Vagina (tissue), 2 donors: ENCODE measurements around the gene EFCAB9. TPM values are rescaled to one million over a fixed set of nuclear protein-coding genes. Genes with fewer than 3 reads are reported as not detected.
A peak's percentile ranks its signal among the peaks of the same experiment; 100 is the strongest.

Source experiments
- DNase-seq, 2 donors: peaks; one replicate each; pipeline ENCODE4 v3.0.0-alpha.2; 2017; ENCODE audit errors: extremely low spot score in 2 of 2
- H3K27ac ChIP-seq: fragments of 200-600 bp; sonication (generic); one replicate; pipeline ENCODE4 v1.5.1; 2019
- H3K27me3 ChIP-seq: fragments of 200-600 bp; sonication (generic); one replicate; pipeline ENCODE4 v1.5.1; 2019
- H3K36me3 ChIP-seq, 2 donors: fragments of 200-600 bp; sonication (generic); one replicate each; pipeline ENCODE4 v1.5.1; 2017 to 2019
- H3K4me1 ChIP-seq: fragments of 200-600 bp; sonication (generic); one replicate; pipeline ENCODE4 v1.5.1; 2019
- H3K4me3 ChIP-seq, 2 donors: fragments of 200-600 bp; sonication (generic); 1 replicate in 1 of 2; 2 replicates in 1 of 2; pipeline ENCODE4 v1.5.1; 2016 to 2019
- H3K9me3 ChIP-seq: fragments of 200-600 bp; sonication (generic); one replicate; pipeline ENCODE4 v1.5.1; 2019
- CTCF ChIP-seq, 3 experiments: fragments of 450-650 bp in 2 of 3; fragments of 200-600 bp in 1 of 3; sonication (generic) in 1 of 3; IDR thresholded peaks; one replicate each; pipeline ENCODE4 v1.5.1; 2017 to 2019; ENCODE audit warnings: antibody characterized with exemption in 3 of 3, mild to moderate bottlenecking in 2 of 3, moderate library complexity in 2 of 3
- POLR2A ChIP-seq, 2 donors: fragments of 450-650 bp; IDR thresholded peaks; one replicate each; pipeline ENCODE4 v1.6.1; 2017; ENCODE audit warnings: antibody characterized with exemption in 2 of 2, mild to moderate bottlenecking in 2 of 2, moderate library complexity in 2 of 2
- POLR2AphosphoS5 ChIP-seq, 2 donors: sonication (generic); formaldehyde crosslinking; IDR thresholded peaks; one replicate each; pipeline ENCODE4 v1.9.0; 2017; ENCODE audit warnings: antibody characterized with exemption in 2 of 2, mild to moderate bottlenecking in 2 of 2, low read depth in 1 of 2; ENCODE audit not compliant: insufficient read depth in 1 of 2
- intact Hi-C: fragments of 100-400 bp; cut with DNase I; formaldehyde crosslinking; loops from one replicate; pipeline ENCODE4 v1.15.1; 2023
- total RNA-seq: library from RNA; depleted of rRNA; stranded (reverse); fragments of >200 nt; gene quantifications from one replicate; pipeline ENCODE4 v1.2.3, GENCODE V29; 2016

Gene EFCAB9
- total RNA-seq, 1 donor from 2014 or later = not detected

GRCh38 chr5:172178301-172178987 lies 15.5 kb upstream of the EFCAB9 start:
- Histone ChIP-seq H3K4me1 (peaks cover 14% of the 10 kb centered on the region), H3K27ac (no peak overlapping the region), H3K9me3 (no peaks in the 10 kb centered on the region), H3K4me3 (no peak overlapping the region), H3K27me3 (no peaks in the 10 kb centered on the region), H3K36me3 (no peaks in the 10 kb centered on the region)
- intact Hi-C loops = no loop called here
- DNase-seq = no peak
- TF ChIP-seq POLR2A (IDR thresholded peaks at IDR 0.05) (no peak), POLR2AphosphoS5 (IDR thresholded peaks at IDR 0.05; ENCODE audit: insufficient read depth in 1 of 2, low read depth in 1 of 2) (no peak), CTCF (IDR thresholded peaks at IDR 0.05) (no peak)

- DNase-seq = no peak
- H3K4me1 ChIP-seq = peaks cover 13% of the 10 kb centered on the region
- TF ChIP-seq CTCF (IDR thresholded peaks at IDR 0.05) (no peak), POLR2A (IDR thresholded peaks at IDR 0.05) (no peak), POLR2AphosphoS5 (IDR thresholded peaks at IDR 0.05; ENCODE audit: insufficient read depth in 1 of 2, low read depth in 1 of 2) (no peak)
- H3K27ac ChIP-seq = no peak overlapping the region
- intact Hi-C loops = no loop called here
- H3K36me3 ChIP-seq = no peaks in the 10 kb centered on the region
- H3K27me3 ChIP-seq = no peaks in the 10 kb centered on the region
- peak overlapping the region in 1 of 2 donors; percentile 15 for H3K4me3 ChIP-seq
- H3K9me3 ChIP-seq = no peaks in the 10 kb centered on the region
These were observed 14.7 kb upstream of the EFCAB9 start for GRCh38 chr5:172178991-172179989.

- Histone ChIP-seq H3K9me3 (no peaks in the 10 kb centered on the region), H3K27me3 (no peaks in the 10 kb centered on the region), H3K27ac (no peak overlapping the region), H3K36me3 (no peaks in the 10 kb centered on the region), H3K4me1 (peaks cover 17% of the 10 kb centered on the region), H3K4me3 (no peak overlapping the region)
- no peak for DNase-seq
- TF ChIP-seq CTCF (IDR thresholded peaks at IDR 0.05) (no peak), POLR2AphosphoS5 (IDR thresholded peaks at IDR 0.05; ENCODE audit: insufficient read depth in 1 of 2, low read depth in 1 of 2) (no peak), POLR2A (IDR thresholded peaks at IDR 0.05) (no peak)
- intact Hi-C loops = loop anchor here (10.0 kb wide), 2 partner anchors 104 to 266 kb away; partner anchors contain the start of gene UBTD2
These were observed 13.0 kb upstream of the EFCAB9 start for GRCh38 chr5:172180936-172181335.

- DNase-seq = no peak
- Histone ChIP-seq H3K36me3 (no peaks in the 10 kb centered on the region), H3K4me3 (no peak overlapping the region), H3K27ac (no peak overlapping the region), H3K27me3 (no peaks in the 10 kb centered on the region), H3K4me1 (peaks cover 29% of the 10 kb centered on the region), H3K9me3 (no peaks in the 10 kb centered on the region)
- intact Hi-C loops = loop anchor here (10.0 kb wide), 2 partner anchors 103 to 267 kb away; partner anchors contain the start of gene UBTD2
- TF ChIP-seq CTCF (IDR thresholded peaks at IDR 0.05) (no peak), POLR2AphosphoS5 (IDR thresholded peaks at IDR 0.05; ENCODE audit: insufficient read depth in 1 of 2, low read depth in 1 of 2) (no peak), POLR2A (IDR thresholded peaks at IDR 0.05) (no peak)
These were observed 11.7 kb upstream of the EFCAB9 start for GRCh38 chr5:172182291-172182690.
